Naive B cell (primary cell): Measurements from ENCODE around the gene ABCF1. TPM values are rescaled to one million over a fixed set of nuclear protein-coding genes. Genes with fewer than 3 reads are reported as not detected.
A peak's percentile ranks its signal among the peaks of the same experiment; 100 is the strongest.

Experiments used
- ATAC-seq, 2 donors: fragments of 150-1000 bp; cut with Tn5 transposase; 2 replicates each; pipeline ENCODE4 v1.10.0; 2021; ENCODE audit warnings: low read depth in 2 of 2, mild to moderate bottlenecking in 2 of 2, moderate library complexity in 2 of 2
- DNase-seq: peaks from one replicate; pipeline ENCODE4 v3.0.0; 2022
- H3K27ac Mint-ChIP-seq, 6 donors: one replicate each; pipeline ENCODE4 v1.8.0; 2020 to 2022; ENCODE audit warnings: mild to moderate bottlenecking in 6 of 6, mixed read lengths in 6 of 6, moderate library complexity in 5 of 6, inconsistent platforms in 2 of 6
- H3K27me3 Mint-ChIP-seq, 3 donors: one replicate each; pipeline ENCODE4 v1.8.0; 2021 to 2022; ENCODE audit warnings: mixed read lengths in 3 of 3, mild to moderate bottlenecking in 1 of 3
- H3K36me3 Mint-ChIP-seq, 2 donors: one replicate each; pipeline ENCODE4 v1.8.0; 2020 to 2022; ENCODE audit warnings: mixed read lengths in 2 of 2, inconsistent platforms in 1 of 2, mild to moderate bottlenecking in 1 of 2
- H3K4me1 Mint-ChIP-seq, 3 donors: one replicate each; pipeline ENCODE4 v1.8.0; 2020 to 2022; ENCODE audit warnings: mixed read lengths in 3 of 3, inconsistent platforms in 1 of 3, mild to moderate bottlenecking in 1 of 3, moderate library complexity in 1 of 3
- H3K4me3 Mint-ChIP-seq, 8 donors: one replicate each; pipeline ENCODE4 v1.8.0; 2020 to 2022; ENCODE audit warnings: mild to moderate bottlenecking in 8 of 8, mixed read lengths in 8 of 8, moderate library complexity in 8 of 8, inconsistent platforms in 2 of 8
- H3K9me3 Mint-ChIP-seq, 7 donors: one replicate each; pipeline ENCODE4 v1.8.0; 2020 to 2022; ENCODE audit warnings: mixed read lengths in 7 of 7, mild to moderate bottlenecking in 5 of 7, inconsistent platforms in 2 of 7, moderate library complexity in 1 of 7
- polyA plus RNA-seq, 6 donors: library from polyadenylated mRNA; unstranded; fragments of 300-500 nt; fragmentation: Illumina TruSeq; gene quantifications; one replicate each; pipeline ENCODE4 v1.2.3, GENCODE V29; 2021; ENCODE audit warnings: low read depth in 6 of 6

Gene ABCF1
- polyA plus RNA-seq, 6 donors from 2014 or later: 11.5 to 31.0 (median 19.3) TPM

DNA sequence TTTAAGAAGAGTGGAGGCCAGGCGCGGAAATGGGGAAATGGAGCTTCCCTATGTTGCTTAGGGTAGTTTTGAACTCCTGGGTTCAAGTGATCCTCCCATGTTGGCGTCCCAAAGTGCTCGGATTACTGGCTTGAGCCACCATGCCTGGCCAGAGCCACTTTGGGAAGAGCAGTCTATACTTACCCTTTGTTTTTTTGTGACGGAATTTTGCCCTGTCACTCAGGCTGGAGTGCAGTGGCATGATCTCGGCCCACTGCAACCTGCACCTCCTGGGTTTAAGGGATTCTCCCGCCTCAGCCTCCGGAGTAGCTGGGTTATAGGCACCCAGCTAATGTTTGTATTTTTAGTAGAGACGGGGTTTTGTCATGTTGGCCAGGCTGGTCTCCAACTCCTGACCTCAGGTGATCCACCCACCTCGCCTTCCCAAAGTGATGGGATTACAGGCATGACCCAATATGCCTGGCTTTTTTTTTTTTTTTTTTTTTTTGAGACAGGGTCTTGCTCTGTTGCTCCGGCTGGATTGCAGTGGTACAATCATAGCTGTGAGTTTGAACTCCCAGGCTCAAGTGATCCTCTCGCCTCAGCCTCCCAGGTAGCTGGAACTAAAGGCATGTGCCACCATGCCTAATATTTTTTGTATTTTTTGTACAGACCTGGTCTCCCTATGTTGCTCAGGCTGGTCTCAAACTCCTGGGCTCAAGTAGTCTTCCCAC, 27.8 kb downstream of the ABCF1 start:
- DNase-seq: no peak
- H3K27ac Mint-ChIP-seq: peak overlapping the region in 5 of 6 donors; percentile 7 to 72 (median 59)
- no peaks in the 10 kb centered on the region for H3K9me3 Mint-ChIP-seq
- peaks cover 14 to 16% (median 15%) of the 10 kb centered on the region in 3 donors for H3K4me1 Mint-ChIP-seq
- no peaks in the 10 kb centered on the region for H3K27me3 Mint-ChIP-seq
- H3K36me3 Mint-ChIP-seq: peaks cover 4 to 15% of the 10 kb centered on the region in 2 donors
- ATAC-seq: no peak
- H3K4me3 Mint-ChIP-seq: peak overlapping the region in 1 of 8 donors; percentile 35

DNA sequence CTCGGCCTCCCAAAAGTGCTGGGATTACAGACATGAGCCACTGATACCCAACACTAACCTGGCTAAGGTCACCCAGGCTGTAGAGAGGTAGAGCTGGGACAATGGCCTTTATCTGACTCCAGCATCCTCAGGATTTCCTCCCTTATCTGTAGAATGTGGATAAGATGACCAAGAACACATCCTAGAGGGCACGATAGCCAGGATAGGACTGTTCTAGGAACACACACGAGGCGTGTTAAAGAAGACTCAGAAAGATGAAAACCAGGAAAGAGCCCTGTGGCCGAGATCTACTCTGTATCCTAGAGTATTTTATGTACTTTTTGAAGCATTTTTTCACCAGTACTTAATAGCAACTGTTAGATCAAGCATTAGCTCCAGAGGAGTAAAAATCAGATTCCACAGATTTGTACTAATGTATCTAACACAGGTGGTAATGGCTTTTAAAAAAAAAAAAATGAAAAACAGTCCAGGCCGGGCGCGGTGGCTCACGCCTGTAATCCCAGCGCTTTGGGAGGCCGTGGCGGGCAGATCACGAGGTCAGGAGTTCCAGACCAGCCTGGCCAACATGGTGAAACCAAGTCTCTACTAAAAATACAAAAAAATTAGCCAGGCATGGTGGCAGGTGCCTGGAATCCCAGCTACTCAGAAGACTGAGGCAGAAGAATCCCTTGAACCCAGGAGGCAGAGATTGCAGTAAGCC, 28.5 kb downstream of the ABCF1 start:
- Mint-ChIP-seq H3K36me3 (peaks cover 4 to 20% of the 10 kb centered on the region in 2 donors), H3K27me3 (no peaks in the 10 kb centered on the region), H3K4me1 (peaks cover 14 to 19% (median 16%) of the 10 kb centered on the region in 3 donors), H3K4me3 (peak overlapping the region in 1 of 8 donors; percentile 35), H3K9me3 (no peaks in the 10 kb centered on the region), H3K27ac (peak overlapping the region in 4 of 6 donors; percentile 7 to 61 (median 48))
- DNase-seq (no peak), ATAC-seq (no peak)

DNA sequence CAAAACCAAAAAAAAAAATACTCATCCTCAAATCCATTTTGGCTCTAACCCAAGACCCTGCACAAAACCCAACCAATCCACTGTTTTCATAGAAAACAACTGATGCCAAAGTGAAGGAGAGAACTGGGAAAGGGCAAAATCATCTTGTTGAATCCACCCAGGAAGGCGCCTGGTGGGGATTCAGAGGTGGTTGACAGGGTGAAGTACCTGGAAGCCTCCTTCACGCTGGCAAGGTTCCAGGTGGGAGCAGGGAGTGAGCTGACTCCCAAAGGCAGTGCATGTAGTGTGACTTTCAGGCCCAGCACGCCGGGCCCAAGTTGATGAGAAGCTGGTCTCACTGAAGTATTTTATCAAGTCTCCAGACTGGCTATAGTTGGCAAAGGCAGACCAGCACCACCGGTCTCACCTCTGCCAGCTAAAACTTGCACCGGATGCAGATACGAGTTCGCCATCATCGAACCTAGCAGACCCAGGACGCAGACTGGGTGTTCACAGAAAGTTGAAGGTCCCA, 29.3 kb downstream of the ABCF1 start:
- Mint-ChIP-seq H3K27ac (no peak overlapping the region), H3K9me3 (no peaks in the 10 kb centered on the region), H3K27me3 (no peaks in the 10 kb centered on the region), H3K36me3 (peaks cover 8 to 20% of the 10 kb centered on the region in 2 donors), H3K4me3 (no peak overlapping the region), H3K4me1 (peaks cover 14 to 19% (median 14%) of the 10 kb centered on the region in 3 donors)
- DNase-seq (no peak), ATAC-seq (no peak)

DNA sequence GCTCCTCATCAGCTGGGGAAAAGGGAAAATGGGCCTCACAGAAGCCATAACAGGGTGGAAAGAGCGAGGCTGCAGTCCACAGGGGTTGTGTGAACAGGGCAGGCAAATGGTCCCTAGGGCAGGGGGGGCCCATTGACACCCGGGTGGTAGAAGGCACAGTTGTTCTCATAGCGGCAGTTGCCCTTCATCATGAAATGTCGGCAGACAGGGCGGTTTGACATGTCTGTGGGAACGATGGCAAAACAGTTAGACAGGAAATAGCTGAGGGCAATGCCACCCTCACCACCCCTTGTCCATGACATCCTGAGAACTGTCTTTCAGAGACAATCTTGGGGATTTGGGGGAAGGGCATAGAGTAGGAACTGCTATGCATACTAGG, 30.2 kb downstream of the ABCF1 start:
- Mint-ChIP-seq H3K36me3 (peaks cover 15 to 27% of the 10 kb centered on the region in 2 donors), H3K4me3 (no peak overlapping the region), H3K27ac (peak overlapping the region in 4 of 6 donors; percentile 47 to 91 (median 62)), H3K4me1 (peaks cover 16 to 19% (median 18%) of the 10 kb centered on the region in 3 donors), H3K27me3 (no peaks in the 10 kb centered on the region), H3K9me3 (no peaks in the 10 kb centered on the region)
- DNase-seq: no peak
- ATAC-seq: no peak

DNA sequence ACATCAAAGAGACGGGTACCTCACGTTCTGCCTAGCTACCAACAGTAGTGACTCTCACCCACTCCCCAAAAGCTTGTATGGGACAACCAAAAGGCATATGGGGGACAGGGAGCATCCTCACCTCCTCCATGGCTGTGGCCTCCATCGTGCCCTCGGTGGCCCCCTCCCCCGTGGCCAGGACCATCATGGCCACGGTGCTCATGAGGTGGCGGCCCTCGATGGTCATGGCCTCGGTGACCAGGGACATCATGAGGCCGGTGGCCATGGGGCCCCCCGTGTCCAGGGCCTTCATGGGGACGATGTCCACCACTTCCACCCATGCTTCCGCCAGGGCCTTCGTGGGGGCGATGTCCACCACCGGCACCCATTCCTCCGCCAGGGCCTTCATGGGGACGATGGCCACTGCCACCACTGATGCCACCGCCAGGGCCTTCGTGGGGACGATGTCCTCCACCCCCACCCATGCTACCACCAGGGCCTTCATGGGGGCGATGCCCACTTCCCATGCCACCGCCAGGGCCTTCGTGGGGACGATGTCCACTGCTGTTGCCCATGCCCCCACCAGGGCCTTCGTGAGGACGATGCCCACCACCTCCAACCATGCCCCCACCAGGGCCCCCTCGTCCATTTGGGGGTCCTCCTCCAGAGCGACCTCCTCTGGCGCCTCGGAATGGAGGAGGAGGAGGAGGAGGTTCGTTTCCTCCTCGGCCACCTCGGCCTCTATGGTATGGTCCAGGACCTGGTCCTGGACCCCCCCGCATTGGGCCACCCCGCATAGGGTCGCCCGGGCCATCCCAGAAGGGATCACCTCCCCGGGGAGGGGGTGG, 30.8 kb downstream of the ABCF1 start:
- Mint-ChIP-seq H3K27me3 (no peaks in the 10 kb centered on the region), H3K27ac (peak overlapping the region in 3 of 6 donors; percentile 47 to 62 (median 57)), H3K4me1 (peaks cover 15 to 19% (median 16%) of the 10 kb centered on the region in 3 donors), H3K4me3 (no peak overlapping the region), H3K9me3 (no peaks in the 10 kb centered on the region), H3K36me3 (peaks cover 16 to 28% of the 10 kb centered on the region in 2 donors)
- ATAC-seq (no peak), DNase-seq (no peak)

DNA sequence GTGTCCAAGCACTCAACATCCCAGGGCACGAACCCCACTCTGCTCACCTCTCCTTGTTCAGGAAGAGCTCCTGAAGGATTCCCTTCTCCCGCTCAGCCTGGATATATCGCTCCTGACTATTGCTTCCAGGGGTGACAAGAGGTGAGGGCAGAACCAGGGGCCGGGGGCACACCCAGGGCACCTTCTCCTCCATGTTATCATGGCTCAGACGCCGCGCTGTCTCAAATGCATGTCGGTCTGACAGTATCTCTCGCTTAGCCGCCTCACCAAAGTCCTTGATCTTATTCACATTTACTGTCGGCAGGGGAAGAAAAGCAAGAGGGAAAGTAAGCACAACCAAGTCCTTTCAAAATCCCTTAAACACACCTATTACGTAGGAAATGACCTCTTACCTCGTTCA, 32.7 kb downstream of the ABCF1 start:
- peak overlapping the region in 2 of 6 donors; percentile 42 to 88 for H3K27ac Mint-ChIP-seq
- H3K4me3 Mint-ChIP-seq: no peak overlapping the region
- ATAC-seq: no peak
- no peaks in the 10 kb centered on the region for H3K27me3 Mint-ChIP-seq
- H3K36me3 Mint-ChIP-seq: peaks cover 21 to 35% of the 10 kb centered on the region in 2 donors
- H3K4me1 Mint-ChIP-seq: peaks cover 17 to 22% (median 18%) of the 10 kb centered on the region in 3 donors
- no peaks in the 10 kb centered on the region for H3K9me3 Mint-ChIP-seq
- DNase-seq: no peak

DNA sequence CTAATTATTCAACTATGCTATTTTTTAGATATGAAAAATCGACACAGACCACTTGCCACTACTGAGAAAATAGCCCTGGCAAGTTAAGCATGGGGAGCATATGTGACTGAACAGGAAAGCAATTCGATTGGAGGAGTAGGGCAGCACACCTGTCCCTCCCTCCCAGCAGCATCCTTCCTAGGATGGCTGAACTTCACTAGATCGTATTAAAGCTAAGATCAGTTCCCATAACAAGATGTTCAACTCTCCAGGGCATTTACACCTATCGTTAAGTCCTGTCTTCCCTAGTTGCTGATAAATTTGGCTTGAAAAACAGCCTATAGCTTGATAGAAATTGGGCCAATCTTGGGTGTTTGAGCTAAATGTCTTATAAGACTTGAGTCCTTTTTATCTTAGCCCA, 38.8 kb downstream of the ABCF1 start:
- Mint-ChIP-seq H3K27ac (peak overlapping the region in 4 of 6 donors; percentile 68 to 100 (median 85)), H3K9me3 (no peaks in the 10 kb centered on the region), H3K36me3 (peaks cover 19 to 21% of the 10 kb centered on the region in 2 donors), H3K27me3 (no peaks in the 10 kb centered on the region), H3K4me1 (peaks cover 41 to 66% (median 63%) of the 10 kb centered on the region in 3 donors), H3K4me3 (peak overlapping the region in 1 of 8 donors; percentile 29)
- ATAC-seq (no peak), DNase-seq (no peak)

DNA sequence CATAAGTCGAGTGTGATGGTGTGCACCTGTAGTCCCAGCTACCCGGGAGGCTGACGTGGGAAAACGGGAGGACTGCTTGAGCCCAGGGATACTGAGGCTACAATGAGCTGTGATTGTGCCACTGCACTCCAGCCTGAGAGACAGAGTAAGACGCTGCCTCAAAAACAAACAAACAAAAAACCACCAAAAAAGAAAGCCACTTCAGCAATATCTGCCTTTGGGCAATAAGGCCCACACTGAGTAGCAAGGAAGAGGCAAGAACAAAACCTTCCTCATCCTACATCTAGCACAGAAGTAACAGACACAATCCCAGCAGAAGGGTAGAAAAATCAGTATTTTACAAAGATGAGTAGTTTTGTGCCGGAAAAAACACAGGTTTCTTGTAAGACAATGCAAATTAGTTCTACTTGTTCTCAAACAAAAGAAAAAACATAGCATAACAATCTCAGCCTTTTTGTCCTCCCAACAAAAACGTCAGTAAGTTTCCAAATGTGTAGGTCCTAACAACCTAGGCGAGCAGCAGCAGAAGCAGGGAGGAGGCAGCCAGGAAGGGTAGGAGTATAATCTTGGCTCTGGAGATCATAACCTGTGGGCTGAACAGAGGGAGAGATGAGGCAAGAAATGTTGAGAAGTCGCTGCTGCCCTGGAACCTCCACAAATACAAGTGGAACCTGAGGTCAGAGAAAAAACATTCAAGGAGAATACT, 40.1 kb downstream of the ABCF1 start:
- H3K27me3 Mint-ChIP-seq: no peaks in the 10 kb centered on the region
- no peak for ATAC-seq
- H3K4me3 Mint-ChIP-seq: no peak overlapping the region
- peaks cover 20 to 28% of the 10 kb centered on the region in 2 donors for H3K36me3 Mint-ChIP-seq
- no peaks in the 10 kb centered on the region for H3K9me3 Mint-ChIP-seq
- peaks cover 39 to 63% (median 63%) of the 10 kb centered on the region in 3 donors for H3K4me1 Mint-ChIP-seq
- no peak for DNase-seq
- peak overlapping the region; percentile 47 to 100 (median 86) for H3K27ac Mint-ChIP-seq

DNA sequence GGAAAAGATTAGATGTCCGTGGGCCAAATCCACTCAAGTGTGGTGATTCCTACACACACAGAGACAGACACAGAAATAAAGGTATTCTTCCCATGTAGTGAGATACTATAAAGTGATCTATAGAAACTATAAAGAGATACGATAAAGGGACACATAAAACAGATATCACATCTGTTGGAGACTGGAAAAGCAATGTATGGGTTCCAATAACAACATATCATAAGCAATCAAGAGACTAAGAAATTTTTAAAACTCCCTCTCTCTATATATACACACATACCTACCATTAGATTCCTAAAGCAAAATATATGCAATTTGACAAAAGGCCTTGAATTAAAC, 40.6 kb downstream of the ABCF1 start:
- Mint-ChIP-seq H3K4me1 (peaks cover 38 to 64% (median 61%) of the 10 kb centered on the region in 3 donors), H3K27me3 (no peaks in the 10 kb centered on the region), H3K4me3 (no peak overlapping the region), H3K27ac (peak overlapping the region; percentile 47 to 100 (median 86)), H3K36me3 (peaks cover 23 to 30% of the 10 kb centered on the region in 2 donors), H3K9me3 (peaks cover 0 to under 1% (median 0%) of the 10 kb centered on the region in 7 donors)
- ATAC-seq (no peak), DNase-seq (no peak)

DNA sequence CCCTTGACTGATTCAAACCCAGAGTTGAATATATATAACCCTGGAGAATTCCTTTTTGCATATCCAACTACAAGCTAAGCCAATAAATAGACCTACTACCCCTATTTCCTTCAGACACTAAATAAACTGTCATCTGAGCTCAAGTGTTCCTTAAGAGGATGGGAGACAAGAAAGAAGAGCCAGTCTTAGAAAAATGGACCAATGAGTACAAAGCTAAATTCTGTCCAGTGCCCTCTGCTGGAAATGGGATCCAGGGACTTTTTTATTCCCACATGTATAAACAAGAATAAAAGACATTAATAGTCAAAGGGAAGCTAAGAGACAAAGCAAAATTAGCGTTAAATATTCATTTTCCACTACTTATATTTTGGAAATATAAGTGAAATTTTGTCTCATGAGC, 41.0 kb downstream of the ABCF1 start:
- DNase-seq: no peak
- Mint-ChIP-seq H3K4me3 (no peak overlapping the region), H3K36me3 (peaks cover 27 to 33% of the 10 kb centered on the region in 2 donors), H3K4me1 (peaks cover 41 to 68% (median 61%) of the 10 kb centered on the region in 3 donors), H3K9me3 (peaks cover 0 to 4% (median 0%) of the 10 kb centered on the region in 7 donors), H3K27ac (peak overlapping the region in 5 of 6 donors; percentile 74 to 100 (median 93)), H3K27me3 (no peaks in the 10 kb centered on the region)
- ATAC-seq: no peak

DNA sequence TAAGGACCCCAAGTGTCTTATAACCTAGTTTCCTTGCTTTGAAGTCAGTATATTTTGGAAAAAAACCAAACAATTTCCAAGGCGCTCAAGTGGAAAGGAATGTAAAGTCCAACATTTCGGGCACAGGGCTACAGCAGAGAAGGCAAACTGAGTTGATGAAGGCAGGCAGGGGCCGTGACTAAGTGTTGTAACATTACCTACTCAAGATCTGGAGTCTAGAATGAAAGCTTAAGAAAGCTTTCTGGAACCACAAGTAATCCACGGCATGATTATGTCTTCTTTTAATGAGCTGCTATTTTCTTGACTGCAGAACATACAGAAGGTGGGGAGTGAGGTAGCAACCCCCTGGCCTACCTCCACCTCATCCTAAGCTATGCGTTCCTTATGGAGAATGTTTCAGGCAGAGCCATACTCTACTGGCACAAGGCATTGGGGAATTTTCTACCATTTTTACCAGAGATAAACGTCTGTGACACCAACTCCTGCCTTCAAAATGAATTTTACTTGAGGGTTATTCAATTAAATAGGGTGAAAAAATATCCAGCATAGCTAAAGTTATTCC, 41.5 kb downstream of the ABCF1 start:
- Mint-ChIP-seq H3K4me3 (peak overlapping the region in 1 of 8 donors; percentile 97), H3K27me3 (no peaks in the 10 kb centered on the region), H3K36me3 (peaks cover 22 to 30% of the 10 kb centered on the region in 2 donors), H3K9me3 (peaks cover 0 to 4% (median 0%) of the 10 kb centered on the region in 7 donors), H3K4me1 (peaks cover 42 to 63% (median 61%) of the 10 kb centered on the region in 3 donors), H3K27ac (peak overlapping the region in 4 of 6 donors; percentile 80 to 100 (median 92))
- ATAC-seq (no peak), DNase-seq (no peak)
